Ammon's horn (tissue), 1 donor: ENCODE measurements around the gene PPIP5K1.

Source experiments
- DNase-seq: peaks from one replicate; pipeline ENCODE4 v3.0.0-alpha.2; 2016; ENCODE audit warnings: low spot score

Gene PPIP5K1

GRCh38 chr15:43488790-43489189 lies 101.2 kb downstream of the PPIP5K1 start:
- DNase-seq, result no peak

- no peak for DNase-seq
Measured at GRCh38 chr15:43487271-43487895, 102.6 kb downstream of the PPIP5K1 start.

GRCh38 chr15:43484455-43484854 lies 105.6 kb downstream of the PPIP5K1 start:
- DNase-seq, result no peak
